HG02571 (cell line): ENCODE measurements around the gene PAPSS2.
"Not testable (repeated sequence)": the region's sequence is repeated elsewhere in the genome, so short reads cannot be mapped to it uniquely, and the experiment has no call there.

Experiments used
- ATAC-seq: cut with Tn5 transposase; IDR thresholded peaks from one replicate; pipeline ENCODE4 v1.9.1; 2021; ENCODE audit warnings: mild to moderate bottlenecking, moderate library complexity; ENCODE audit not compliant: unreplicated experiment

PAPSS2 gene

DNA sequence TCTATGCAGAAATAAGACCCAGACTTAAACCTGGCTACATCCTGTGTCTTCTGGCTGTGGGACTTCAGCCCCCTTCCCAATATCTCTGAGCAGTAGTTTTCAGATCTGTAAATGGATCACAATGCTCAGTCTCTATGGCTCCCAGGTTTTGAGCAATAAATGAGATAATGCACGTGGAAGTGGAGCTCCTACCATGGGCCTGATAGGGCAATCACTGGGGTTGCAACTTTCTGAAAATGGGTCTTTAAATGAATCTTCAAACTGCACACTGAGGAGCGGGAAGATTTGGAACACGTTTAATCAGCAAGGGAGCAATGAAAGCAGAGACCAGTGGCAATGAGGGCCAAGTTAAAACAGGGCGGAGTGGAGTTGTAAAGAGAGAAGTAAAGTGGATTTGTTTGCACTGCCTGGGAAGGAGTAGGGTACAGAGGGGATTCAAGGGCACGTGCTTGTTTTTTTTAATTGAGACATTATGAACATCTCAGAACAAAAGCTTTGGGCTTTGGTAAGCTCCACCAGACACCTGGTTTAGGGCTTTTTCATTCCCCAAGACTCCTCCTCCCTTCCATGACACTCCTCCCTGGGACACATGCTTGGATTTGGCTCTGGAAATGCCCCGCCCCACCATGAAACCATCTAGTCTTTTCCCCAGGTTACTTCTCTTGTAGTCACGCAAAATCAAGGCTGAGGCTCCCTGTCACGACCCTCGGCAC lies 42.7 kb downstream of the PAPSS2 start:
- ATAC-seq: no peak

- no peak for ATAC-seq
Measured at GRCh38 chr10:87702973-87703294, 43.3 kb downstream of the PAPSS2 start.

DNA sequence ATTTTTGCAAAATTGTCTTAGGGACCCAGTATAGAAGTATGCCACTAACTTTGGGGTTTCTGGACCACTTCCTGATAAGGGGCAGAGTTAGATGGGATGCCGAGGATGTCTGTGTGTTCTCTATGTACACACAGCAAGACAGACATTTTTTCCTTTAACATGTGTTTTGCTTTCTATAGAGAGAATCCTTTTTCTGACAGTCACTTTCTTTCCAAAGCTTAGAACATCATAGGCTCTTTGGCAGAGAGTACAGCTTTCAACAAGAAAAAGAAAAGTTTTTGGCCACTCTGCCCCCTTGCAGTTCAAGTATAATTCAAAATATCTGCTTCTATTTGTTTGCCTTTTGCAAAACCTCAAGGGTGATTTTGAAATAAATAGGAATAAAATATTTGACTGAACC lies 44.1 kb downstream of the PAPSS2 start:
- no peak for ATAC-seq

DNA sequence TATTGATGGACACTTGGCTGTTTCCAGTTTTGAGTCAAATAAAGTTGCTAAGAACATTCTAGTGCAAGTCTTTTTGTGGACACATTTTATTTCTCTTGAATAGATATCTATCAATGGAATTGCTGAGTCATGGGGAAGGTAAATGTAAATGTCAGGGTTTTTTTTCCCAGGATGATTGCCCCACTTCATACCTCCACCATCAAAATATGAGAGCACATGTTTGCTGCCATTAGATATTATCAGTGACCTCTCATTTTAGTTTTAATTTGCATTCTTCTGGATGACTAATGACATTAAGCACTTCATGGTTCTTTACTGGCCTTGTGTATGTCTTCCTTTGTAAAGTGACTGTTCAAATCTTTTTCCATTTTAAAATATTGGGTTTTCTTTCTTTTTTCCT lies 45.7 kb downstream of the PAPSS2 start:
- ATAC-seq: no peak

- ATAC-seq: no peak
Measured at GRCh38 chr10:87706731-87707130, 47.1 kb downstream of the PAPSS2 start.

DNA sequence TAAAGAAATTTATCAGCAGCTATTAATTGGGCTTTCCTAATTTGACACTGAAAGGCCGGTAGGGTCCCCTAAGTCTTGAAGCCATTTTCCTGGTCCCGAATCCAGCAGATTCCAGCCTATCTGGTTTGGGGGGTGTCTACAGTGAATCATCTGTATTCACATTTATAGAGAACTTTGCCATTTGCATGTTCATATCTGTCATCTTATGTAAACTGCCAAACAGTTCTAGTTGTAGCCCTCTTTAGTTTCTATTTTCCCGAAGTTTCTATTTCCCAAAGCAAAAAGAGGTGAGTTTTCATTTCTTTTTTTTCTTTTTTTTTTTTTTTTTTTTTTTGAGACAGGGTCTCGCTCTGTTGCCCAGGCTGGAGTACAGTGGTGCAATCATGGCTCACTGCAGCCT lies 47.6 kb downstream of the PAPSS2 start:
- no peak for ATAC-seq

DNA sequence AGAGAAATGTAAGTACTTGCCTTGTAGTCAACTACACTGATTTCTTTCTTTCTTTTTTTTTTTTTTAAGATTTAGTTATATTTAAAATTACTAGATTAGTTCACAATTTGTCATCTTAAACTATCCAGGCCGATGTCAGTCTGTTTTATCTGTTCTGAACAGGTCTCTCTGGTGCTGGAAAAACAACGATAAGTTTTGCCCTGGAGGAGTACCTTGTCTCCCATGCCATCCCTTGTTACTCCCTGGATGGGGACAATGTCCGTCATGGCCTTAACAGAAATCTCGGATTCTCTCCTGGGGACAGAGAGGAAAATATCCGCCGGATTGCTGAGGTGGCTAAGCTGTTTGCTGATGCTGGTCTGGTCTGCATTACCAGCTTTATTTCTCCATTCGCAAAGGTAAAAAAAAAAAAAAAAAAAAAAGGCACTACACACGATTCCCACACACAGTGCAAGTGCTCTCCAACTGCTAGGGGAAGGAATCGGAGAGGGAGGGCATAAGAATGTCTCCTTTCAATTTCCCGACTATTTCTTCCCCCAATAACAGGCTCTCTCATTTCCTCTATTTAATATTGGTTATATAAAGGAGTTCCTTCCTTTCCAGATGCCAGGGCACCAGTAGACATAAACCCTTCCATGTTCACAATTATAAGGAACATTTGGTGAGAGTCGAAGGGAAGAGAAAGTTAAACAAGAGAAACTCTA lies 53.4 kb downstream of the PAPSS2 start:
- no peak for ATAC-seq

DNA sequence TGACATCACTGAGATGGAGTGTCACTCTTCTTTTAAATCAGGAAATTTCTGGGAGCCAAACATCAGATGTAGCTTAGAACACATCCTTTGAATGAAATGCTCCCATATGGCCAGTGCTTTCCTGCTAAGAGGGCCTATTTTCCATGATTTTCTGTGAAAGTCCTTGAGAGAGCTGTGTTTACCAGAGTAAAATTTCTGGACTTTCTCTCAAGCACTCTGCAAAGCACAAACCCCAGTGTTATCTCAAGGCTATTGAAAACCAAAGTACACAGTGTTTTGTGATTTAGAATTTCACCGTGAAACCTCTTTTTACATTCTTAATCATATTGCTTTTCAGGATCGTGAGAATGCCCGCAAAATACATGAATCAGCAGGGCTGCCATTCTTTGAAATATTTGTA lies 54.0 kb downstream of the PAPSS2 start:
- no peak for ATAC-seq

- no peak for ATAC-seq
Measured at GRCh38 chr10:87715552-87716347, 56.1 kb downstream of the PAPSS2 start.

- no peak for ATAC-seq
Measured at GRCh38 chr10:87716348-87716670, 56.6 kb downstream of the PAPSS2 start.

GRCh38 chr10:87720665-87721064 lies 61.0 kb downstream of the PAPSS2 start:
- ATAC-seq: no peak

- ATAC-seq: no peak
Measured at GRCh38 chr10:87721781-87722180, 62.1 kb downstream of the PAPSS2 start.

DNA sequence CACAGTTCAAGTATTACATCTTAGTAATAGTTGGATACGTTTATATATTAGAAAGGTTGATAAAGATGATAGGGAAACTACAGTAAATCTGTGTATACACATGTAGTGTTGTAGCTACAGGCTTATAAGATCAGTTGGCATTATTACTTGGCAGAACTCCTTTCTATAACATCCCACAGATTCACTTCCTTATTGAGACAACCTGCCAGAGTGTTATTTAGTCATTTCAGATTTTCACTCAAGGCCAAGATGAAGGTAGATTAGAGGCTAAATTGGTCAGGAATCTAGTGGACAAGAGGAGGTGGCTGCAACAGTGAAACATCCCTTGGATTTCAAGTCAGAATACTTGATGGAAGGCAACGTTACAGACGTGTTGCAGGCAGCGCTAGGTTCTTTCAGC lies 63.0 kb downstream of the PAPSS2 start:
- ATAC-seq: no peak

DNA sequence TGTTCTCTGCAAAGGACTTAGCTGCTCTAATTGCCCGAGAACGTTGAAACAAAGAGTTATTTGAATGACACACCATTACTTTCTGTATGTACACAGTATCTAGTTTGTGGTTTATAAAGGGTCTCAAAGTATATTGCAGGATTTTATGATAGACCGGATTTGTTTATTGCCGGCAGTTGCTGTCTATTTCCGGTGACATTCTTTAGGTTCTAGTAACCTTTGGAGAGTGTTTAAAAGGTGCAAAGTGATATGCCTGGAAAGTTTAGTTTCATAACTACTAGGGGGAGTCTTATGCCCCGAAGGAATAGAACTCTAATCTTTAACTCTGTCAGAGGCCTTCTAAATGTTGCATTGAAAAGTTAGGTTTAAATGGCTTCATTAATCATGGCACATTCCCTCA lies 63.8 kb downstream of the PAPSS2 start:
- no peak for ATAC-seq

- ATAC-seq: no peak
Measured at GRCh38 chr10:87724789-87725188, 65.1 kb downstream of the PAPSS2 start.

- ATAC-seq: no peak
Measured at GRCh38 chr10:87729940-87730339, 70.3 kb downstream of the PAPSS2 start.

- ATAC-seq: no peak
Measured at GRCh38 chr10:87733081-87733480, 73.4 kb downstream of the PAPSS2 start.

GRCh38 chr10:87734987-87735827 lies 75.5 kb downstream of the PAPSS2 start:
- ATAC-seq: no peak

GRCh38 chr10:87738253-87738652 lies 78.6 kb downstream of the PAPSS2 start:
- not testable (repeated sequence) for ATAC-seq

DNA sequence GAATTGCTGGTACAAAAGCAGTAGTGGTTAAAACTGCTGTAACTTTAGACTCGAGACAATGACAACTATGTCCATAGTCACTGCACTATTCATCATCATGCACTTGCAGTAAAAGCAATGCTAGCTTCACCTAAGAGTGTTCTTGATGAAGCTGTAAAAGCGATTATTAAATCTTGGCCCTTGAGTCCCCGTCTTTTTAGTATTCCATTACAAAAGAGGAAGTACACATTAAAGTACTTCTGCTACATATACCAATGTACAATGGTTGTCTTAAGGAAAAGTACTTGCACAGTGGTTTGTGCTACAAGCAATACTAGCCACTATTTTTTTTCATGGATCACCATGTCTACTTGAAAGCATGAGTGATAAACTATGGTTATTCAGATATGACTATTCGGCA lies 80.0 kb downstream of the PAPSS2 start:
- no peak for ATAC-seq

- ATAC-seq: no peak
Measured at GRCh38 chr10:87740254-87740655, 80.6 kb downstream of the PAPSS2 start.
